Measurements from ENCODE around the gene CREG2.

CREG2 gene

GRCh38 chr2:101362777-101363176, 24.5 kb downstream of the CREG2 start:
- TF ChIP-seq CTCF (conservative IDR thresholded peaks at IDR 0.05; ENCODE audit: low read length): no peak
- DNase-seq (ENCODE audit: low read depth): no peak
- H3K4me3 ChIP-seq (ENCODE audit: low read length): no peak overlapping the region

GRCh38 chr2:101362316-101362715, 25.0 kb downstream of the CREG2 start:
- no peak for TF ChIP-seq CTCF (conservative IDR thresholded peaks at IDR 0.05; ENCODE audit: low read length)
- no peak for DNase-seq (ENCODE audit: low read depth)
- no peak overlapping the region for H3K4me3 ChIP-seq (ENCODE audit: low read length)

- no peak for DNase-seq (ENCODE audit: low read depth)
- no peak for TF ChIP-seq CTCF (conservative IDR thresholded peaks at IDR 0.05; ENCODE audit: low read length)
- H3K4me3 ChIP-seq (ENCODE audit: low read length): no peak overlapping the region
These were observed 25.8 kb downstream of the CREG2 start for GRCh38 chr2:101361522-101361921.

- H3K4me3 ChIP-seq (ENCODE audit: low read length): no peak overlapping the region
- TF ChIP-seq CTCF (conservative IDR thresholded peaks at IDR 0.05; ENCODE audit: low read length): no peak
- no peak for DNase-seq (ENCODE audit: low read depth)
These were observed 26.2 kb downstream of the CREG2 start for GRCh38 chr2:101361121-101361520.

DNA sequence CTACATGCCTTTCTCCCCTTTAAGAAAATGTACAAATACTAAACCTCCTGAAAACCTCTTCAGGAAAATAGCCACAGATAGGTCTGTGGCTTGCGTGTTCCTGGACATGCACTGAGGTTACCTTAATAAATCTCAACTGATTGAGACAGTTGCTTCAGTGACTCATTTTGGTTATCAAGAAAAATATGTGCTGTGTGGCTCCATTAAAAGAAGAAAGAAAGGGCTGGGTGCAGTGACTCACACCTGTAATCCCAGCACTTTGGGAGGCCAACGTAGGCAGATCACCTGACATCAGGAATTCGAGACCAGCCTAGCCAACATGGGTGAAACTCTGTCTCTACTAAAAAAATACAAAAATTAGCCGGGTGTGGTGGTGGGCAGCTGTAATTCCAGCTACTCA, 27.1 kb downstream of the CREG2 start:
- DNase-seq (ENCODE audit: low read depth): no peak
- H3K4me3 ChIP-seq (ENCODE audit: low read length): no peak overlapping the region
- TF ChIP-seq CTCF (conservative IDR thresholded peaks at IDR 0.05; ENCODE audit: low read length): no peak

DNA sequence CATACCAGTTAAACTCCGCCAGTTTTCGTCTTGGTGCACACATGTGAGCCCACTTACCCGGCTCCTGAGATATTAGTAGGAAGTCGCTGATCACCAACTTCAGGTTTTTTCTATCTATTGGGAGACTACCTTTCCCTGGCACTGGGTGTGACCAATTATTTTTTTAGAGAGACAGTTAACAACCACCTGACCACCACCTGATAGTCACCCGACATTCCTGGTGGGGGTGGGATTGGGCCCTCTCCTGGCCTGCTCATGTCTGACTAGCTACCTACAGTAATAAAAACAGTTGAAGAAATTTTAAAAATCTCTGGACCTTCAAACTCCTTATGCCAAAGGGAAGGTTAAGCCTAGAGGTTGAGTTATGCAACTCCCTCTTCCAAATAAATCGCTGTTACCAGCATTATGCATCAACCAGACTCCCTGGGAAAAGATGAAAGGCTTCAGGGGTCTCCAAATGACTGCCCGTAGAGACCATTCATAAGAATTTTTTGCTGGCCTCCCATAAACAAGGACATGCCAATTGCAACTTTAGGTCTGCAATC, 27.8 kb downstream of the CREG2 start:
- DNase-seq (ENCODE audit: low read depth): no peak
- no peak overlapping the region for H3K4me3 ChIP-seq (ENCODE audit: low read length)
- TF ChIP-seq CTCF (conservative IDR thresholded peaks at IDR 0.05; ENCODE audit: low read length): no peak

DNA sequence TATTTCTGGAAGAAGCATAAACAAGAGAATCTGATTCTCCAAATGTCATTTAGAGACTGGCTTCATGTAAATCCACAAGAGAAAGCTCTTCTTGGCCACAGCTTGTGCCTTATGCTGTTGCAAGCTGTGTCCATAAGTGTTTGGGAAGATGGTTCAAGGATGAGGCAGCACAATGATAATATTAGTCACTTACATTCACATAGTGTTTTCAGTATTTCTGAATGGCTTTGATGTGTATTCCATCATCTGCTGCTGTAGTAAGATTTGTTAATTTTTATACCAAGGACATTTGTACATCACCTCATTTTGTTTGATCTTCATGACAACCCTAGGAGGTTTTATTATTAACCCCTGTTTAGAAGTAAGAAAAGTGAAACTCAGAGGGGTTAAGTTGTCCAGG, 29.9 kb downstream of the CREG2 start:
- no peak overlapping the region for H3K4me3 ChIP-seq (ENCODE audit: low read length)
- peak; percentile 36 for DNase-seq (ENCODE audit: low read depth)
- TF ChIP-seq CTCF (conservative IDR thresholded peaks at IDR 0.05; ENCODE audit: low read length): no peak
